8988T (cell line): ENCODE measurements around the gene PHYHD1.
"Not testable (repeated sequence)": the region's sequence is repeated elsewhere in the genome, so short reads cannot be mapped to it uniquely, and the experiment has no call there.

Source experiments
- DNase-seq: peaks from one replicate; pipeline ENCODE4 v3.0.0; 2011

The PHYHD1 gene

GRCh38 chr9:128927731-128928411 lies 7.1 kb downstream of the PHYHD1 start:
- peak; percentile 77 for DNase-seq

DNA sequence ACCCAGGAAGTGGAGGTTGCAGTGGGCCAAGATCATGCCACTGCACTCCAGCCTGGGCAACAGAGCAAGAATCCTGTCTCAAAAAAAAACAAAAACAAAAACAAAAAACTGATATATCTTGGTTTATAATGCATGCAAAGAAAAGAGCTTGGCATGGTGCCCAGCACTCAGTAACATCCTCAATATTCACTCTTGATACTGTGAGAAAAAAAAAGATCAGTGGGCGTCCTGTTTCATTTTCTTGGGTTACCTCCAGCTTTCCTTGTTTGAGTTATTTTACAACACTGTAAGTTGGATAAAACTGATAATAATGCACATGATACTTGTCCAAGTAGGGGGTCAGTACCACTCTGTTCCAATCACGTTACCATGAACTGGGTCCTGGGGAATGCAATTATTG lies 7.8 kb downstream of the PHYHD1 start:
- no peak for DNase-seq

DNA sequence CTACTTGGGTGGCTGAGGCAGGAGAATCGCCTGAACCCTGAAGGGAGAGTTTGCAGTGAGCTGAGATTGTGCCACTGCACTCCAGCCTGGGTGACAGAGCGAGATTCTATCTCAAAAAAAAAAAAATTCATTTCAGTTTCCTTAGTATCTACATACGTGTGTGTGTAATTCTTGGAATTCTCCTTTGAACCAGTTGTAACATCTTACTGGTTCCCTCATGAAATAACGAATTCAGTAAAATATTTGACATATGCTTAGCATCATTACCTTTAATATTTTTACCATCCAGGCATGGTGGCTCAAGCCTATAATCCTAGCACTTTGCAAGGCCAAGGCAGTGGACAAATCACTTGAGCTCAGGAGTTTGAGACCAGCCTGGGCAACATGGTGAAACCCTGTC lies 8.8 kb downstream of the PHYHD1 start:
- no peak for DNase-seq

- DNase-seq = no peak
These were observed 12.9 kb downstream of the PHYHD1 start for GRCh38 chr9:128933731-128934130.

- DNase-seq = no peak
These were observed 15.5 kb downstream of the PHYHD1 start for GRCh38 chr9:128936171-128936865.

DNA sequence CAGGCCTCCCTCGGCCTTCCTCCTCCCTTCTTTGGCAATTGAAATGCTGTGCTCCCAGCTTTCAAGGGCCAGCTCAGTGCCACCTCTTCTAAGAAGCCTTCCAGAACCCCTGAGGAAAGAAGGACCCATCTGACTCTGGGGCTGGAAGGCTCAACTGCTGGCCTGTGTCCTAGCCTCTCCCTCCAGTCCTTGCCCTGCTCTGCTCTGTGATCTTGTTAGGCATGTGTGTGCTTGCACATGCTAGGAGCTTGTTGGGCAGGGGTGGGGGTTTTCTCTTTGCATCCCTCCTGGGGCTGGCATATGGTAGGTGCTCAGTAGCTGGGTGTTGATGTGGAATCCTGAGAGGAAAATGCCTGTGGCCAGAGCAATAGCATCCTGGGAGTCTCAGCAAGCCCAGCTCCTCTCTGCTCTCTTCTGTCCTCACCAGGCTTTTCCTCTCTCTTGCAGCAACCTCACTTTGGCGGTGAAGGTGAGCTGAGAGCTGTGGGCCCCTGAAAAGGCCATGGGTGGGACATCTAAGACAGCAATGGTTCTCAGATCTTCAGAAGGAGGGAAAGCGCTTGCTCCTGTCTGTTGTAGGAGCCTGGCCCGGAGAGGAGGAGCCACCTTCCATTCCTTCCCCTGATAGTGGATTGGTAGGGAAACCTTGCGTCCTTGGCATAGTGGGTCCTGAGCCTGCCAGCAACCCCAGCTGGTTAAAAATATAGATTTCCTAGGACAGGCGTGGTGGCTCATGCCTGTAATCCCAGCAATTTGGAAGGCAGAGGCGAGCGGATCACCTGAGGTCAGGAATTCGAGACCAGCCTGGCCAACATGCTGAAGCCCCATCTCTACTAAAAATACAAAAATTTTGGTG lies 16.8 kb downstream of the PHYHD1 start:
- DNase-seq = no peak

DNA sequence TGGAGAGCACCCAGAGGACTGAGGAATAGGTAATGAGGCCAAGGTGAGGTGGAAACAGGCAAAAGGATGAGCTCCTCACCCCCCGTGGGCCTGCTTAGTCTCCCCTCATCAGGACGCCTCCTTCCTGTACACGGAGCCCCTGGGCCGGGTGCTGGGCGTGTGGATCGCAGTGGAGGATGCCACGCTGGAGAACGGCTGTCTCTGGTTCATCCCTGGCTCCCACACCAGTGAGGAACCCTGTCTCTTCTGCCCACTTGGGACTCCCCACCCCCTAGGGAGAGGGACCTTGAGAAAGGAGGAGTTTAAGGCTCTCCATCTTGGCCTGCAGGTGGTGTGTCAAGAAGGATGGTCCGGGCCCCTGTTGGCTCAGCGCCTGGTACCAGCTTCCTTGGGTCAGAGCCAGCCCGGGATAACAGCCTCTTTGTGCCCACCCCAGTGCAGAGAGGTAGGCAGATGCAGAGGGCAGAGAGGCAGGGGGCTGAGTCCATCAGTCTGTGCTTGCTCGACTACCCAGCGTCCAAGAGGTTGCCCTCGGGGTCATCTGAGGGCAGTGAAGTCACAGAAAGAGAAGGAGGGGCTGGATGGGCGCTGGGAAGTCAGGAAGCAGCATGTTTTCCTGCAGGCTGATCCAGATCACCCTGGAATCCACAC lies 19.6 kb downstream of the PHYHD1 start:
- DNase-seq = no peak

DNA sequence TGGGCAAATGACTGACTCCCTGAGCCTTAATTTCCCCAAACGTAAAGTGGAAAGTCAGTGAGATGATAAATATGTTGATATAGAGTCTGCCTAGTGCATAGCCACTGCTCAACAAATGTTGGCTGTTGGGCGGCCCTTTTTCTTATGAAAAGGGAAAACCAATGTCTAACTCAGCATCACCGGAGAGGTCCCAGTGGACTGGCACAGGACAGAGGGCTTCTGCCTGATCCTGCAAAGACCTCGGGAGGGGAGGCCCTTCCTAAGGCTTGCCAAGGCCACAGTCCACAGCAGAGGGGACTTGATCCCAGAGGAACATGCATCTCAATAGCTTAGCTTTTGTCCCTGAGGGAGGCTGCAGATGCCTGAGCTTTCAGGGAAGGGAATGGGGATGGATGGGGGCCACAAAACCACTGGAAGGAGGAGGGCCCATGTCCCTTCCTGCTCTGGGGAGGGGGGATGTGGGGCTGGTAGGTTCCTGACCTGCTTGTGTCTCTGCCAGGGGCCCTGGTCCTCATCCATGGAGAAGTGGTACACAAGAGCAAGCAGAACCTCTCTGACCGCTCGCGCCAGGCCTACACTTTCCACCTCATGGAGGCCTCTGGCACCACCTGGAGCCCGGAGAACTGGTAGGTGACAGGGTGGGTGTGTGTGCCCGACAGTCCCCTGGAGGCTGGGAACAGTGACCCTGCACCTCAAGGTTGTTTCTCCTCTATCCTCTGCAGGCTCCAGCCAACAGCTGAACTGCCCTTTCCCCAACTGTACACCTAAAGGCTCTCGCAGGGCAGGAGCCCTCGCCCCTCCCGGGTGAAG lies 20.4 kb downstream of the PHYHD1 start:
- DNase-seq = no peak

DNA sequence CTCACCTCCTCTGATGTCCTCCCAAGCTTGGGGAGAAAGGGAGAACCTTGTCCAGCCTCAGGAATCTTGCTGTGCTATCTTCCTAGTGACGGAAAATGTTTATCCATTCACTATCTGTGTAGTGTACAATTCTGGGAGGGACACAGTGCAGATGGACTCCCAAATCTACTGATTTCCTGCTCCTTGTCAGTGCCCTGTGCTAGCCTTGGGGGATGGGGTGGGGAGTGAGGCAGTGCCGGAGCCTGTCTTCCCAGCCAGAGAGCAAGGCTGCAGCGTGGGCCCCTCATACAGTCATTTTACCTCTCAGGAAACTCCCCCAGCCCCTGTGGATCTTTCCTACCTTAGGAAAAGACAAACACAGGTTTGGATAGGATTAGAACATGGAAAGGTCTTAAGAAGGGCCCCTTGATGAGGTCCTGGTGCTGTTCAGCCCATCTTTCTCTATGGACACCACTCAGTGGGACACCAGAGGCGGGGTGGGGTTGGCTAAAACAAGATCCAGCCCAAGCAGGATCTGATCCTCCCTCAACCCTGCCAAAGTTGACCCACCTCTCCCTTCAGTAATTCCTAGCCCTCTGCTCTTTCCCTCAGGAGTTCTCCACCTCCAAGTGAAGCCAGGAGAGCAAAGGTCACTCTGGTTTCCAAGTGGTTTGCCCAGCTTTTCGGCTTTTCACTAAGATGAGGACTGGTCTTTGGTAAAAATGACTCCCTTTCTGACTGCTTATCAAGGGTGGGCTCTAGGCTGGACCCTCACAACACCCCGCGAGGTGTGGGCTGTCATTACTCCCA lies 23.2 kb downstream of the PHYHD1 start:
- DNase-seq = no peak

- not testable (repeated sequence) for DNase-seq
These were observed 24.2 kb downstream of the PHYHD1 start for GRCh38 chr9:128944966-128945365.

- DNase-seq = no peak
These were observed 25.2 kb downstream of the PHYHD1 start for GRCh38 chr9:128945798-128946501.

- DNase-seq = no peak
These were observed 25.9 kb downstream of the PHYHD1 start for GRCh38 chr9:128946571-128947276.

GRCh38 chr9:128947277-128947526 lies 26.4 kb downstream of the PHYHD1 start:
- no peak for DNase-seq

DNA sequence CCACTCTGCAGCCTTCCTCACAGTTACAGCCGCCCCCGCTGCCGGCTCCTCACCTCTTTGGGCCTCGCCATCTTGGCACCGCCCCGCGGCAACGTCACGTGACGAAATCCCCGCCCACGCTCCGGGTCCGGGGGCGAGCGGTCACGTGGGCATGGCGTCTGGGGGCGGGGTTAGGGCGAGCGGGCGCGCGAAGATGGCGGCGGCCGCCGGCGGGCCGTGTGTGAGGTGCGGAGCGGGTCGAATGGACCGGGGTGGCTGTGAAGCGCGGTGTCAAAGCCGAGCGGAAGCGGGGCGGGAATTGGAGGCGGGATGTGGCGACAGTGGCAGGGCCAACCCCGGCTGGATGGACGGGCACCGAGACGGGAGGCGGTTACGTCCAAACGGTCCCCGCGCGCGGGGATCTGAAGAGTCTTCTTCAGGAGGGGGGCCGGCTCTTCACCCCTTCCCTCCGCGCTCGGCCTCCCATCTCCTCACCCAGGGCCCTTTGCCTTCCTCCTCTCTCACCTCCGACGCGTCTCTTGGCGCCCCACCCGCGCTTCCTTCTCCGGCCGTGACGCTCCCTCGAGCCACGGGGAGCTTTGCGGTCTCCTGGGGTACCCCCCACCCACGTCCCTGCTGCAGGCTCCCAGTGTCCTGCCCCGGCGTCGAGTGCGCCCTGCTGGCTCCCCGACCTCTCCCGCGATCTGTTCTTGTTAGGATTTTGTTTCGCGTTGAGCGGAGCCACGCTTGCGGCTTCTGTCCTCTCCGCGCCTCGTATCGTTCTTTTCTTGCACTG lies 26.9 kb downstream of the PHYHD1 start, which contains the start of the genes DOLK and NUP188:
Gene DOLK (minus strand): TSS at position 77 of the 775 bp plus-strand sequence. CDS start 300 bp downstream, outside the sequence.
Gene NUP188 (plus strand): TSS at position 173 of the 775 bp plus-strand sequence. CDS start 21 bp downstream, at position 194.
- peak; percentile 95 for DNase-seq

DNA sequence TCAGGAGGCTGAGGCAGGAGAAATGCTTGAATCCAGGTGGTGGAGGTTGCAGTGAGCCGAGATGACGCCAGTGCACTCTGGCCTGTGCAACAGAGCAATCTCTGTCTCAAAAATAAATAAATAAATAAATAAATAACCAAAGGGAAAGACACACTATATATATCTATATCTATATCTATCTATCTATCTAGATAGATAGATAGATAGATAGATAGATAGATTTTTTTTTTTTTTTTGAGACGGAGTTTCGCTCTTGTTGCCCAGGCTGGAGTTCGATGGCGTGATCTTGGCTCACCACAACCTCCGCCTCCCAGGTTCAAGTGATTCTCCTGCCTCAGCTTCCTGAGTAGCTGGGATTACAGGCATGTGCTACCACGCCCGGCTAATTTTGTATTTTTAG lies 40.6 kb downstream of the PHYHD1 start:
- DNase-seq = not testable (repeated sequence)

- DNase-seq = no peak
These were observed 48.7 kb downstream of the PHYHD1 start for GRCh38 chr9:128969491-128969890.

DNA sequence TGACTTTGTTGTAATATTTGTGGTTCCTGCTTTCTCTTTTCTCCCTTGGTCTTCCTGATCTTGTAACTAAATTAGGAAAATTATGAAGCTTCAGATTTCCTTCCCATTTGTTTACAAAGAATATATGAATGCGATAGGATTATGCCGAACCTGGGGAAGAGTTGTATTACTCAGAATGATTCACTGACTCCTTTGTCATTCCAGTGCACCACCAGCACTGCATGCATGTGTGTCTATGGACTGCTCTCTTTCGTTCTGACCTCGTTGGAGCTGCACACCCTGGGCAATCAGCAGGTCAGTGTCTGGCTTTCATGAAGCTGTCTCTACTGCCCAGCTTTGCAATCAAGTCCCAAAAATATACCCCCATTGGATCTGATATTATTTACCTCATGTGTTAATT lies 52.2 kb downstream of the PHYHD1 start:
- DNase-seq = no peak

DNA sequence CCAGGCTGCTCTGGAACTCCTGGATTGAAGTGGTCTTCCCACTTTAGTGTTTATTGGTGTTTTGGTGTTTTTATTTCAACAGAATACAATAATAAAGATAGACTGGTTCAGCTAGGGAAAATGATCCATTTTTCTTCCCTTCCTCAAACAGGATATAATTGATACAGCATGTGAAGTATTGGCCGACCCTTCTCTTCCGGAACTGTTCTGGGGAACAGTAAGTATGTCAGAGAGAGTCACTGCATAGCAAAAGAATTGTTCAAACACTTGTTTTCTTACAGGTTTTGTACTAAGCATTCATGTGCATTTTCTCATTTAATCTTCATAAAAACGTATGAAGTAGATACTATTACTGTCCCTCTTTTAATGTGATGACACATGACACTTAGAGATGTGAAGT lies 58.3 kb downstream of the PHYHD1 start:
- no peak for DNase-seq

- DNase-seq = no peak
These were observed 62.8 kb downstream of the PHYHD1 start for GRCh38 chr9:128983536-128983935.
